A549 treated with AZD2906 at 1 μM for 4 hours (cell line): ENCODE results near the gene RANBP6. TPM values are rescaled to one million over a fixed set of nuclear protein-coding genes. Genes with fewer than 3 reads are reported as not detected.

ENCODE experiments used
- total RNA-seq: library from RNA; stranded (reverse); fragments of 200-300 nt; extraction: Qiagen RNA extraction; gene quantifications from 5 replicates; pipeline ENCODE4 v1.2.3, GENCODE V29; 2022

The RANBP6 gene
- total RNA-seq: 9.9 to 15.7 TPM (median 13.0 TPM) in 5 replicates

GRCh38 chr9:6015278-6016157 lies at the start of gene RANBP6:
TSS of gene RANBP6 (minus strand) at chr9:6015624. CDS start at chr9:6015607, 17 bp downstream.

Other genes with a start within 250 kb of the RANBP6 start
- gene ERMP1, start 182.5 kb downstream of the RANBP6 start, total RNA-seq: 15.7 to 18.0 TPM (median 16.5 TPM) in 5 replicates
- gene MLANA, start 124.7 kb downstream of the RANBP6 start, total RNA-seq: not detected in 5 replicates
- 0.23 to 0.61 TPM (median 0.25 TPM) in 5 replicates for gene IL33, start 200.2 kb upstream of the RANBP6 start, total RNA-seq